GM18502 (cell line): ENCODE results near the gene RNF215.

Source experiments
- ATAC-seq: cut with Tn5 transposase; IDR thresholded peaks from one replicate; pipeline ENCODE4 v1.9.1; 2021; ENCODE audit warnings: mild to moderate bottlenecking; ENCODE audit not compliant: unreplicated experiment, poor library complexity

Gene RNF215

GRCh38 chr22:30386960-30387827 is at the start of gene RNF215:
TSS of gene RNF215 (minus strand) at chr22:30387411. CDS start at chr22:30387313, 98 bp downstream.
- ATAC-seq, result peak; percentile 79

GRCh38 chr22:30436196-30436595 is 49.0 kb upstream of the RNF215 start:
- no peak for ATAC-seq

DNA sequence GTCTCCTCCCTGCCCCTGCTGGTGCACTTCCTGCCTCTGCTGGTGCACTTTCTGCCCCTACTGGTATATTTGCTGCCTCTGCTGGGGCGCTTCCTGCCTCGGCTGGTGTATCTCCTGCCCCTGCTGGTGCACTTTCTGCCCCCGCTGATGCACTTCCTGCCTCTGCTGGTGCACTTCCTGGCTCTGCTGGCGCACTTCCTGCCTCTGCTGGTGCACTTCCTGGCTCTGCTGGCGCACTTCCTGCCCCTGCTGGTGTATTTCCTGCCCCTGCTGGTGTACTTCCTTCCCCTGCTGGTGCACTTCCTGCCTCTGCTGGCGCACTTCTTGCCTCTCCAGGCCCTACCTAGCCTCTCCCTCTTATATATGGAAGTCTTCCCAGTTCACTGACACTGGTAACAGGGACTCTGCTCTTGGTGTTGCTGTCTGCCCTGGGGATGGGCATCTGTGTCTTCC is 48.5 kb upstream of the RNF215 start:
- ATAC-seq, result no peak

- ATAC-seq, result no peak
Observed at GRCh38 chr22:30434843-30435242, 47.6 kb upstream of the RNF215 start.

DNA sequence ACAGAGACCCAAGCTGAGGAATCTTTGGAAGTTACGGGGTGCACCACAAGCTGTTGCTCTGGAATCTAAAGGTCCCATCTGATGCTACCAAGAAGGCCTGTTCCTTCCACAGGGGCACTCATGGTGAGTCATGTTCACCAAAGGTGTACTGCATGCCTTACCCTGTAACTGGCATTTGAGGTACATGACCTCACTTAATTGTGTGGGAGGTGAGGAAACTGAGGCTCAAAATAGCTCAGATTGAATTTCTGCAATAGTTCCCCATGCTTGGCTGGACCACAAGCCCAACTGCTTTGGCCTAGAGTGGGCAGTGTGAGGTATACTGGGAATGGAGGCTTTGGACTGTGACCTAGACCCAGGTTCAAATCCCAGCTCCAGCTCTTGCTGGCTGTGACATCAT is 46.6 kb upstream of the RNF215 start:
- no peak for ATAC-seq

GRCh38 chr22:30433227-30433626 is 46.0 kb upstream of the RNF215 start:
- ATAC-seq, result no peak

DNA sequence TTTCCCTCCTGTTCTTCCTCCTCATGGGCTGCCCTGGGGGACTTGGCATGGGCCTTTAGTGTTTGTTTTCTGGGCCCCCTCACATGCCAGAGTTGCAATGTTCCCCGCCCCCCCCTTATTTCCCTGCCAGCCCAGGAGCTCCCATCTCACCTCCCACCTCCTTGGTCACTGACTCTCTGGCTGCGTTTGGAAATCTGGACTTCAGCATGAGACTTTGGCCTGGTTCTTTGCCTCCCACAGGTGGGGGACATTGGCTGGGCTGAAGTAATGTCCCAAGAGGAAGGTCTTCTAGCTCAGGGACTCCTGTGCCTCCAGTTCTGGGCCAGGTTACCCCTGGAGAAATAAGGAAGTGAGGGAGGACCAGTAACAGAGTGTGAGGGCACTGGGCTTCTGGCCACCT is 45.3 kb upstream of the RNF215 start:
- no peak for ATAC-seq

DNA sequence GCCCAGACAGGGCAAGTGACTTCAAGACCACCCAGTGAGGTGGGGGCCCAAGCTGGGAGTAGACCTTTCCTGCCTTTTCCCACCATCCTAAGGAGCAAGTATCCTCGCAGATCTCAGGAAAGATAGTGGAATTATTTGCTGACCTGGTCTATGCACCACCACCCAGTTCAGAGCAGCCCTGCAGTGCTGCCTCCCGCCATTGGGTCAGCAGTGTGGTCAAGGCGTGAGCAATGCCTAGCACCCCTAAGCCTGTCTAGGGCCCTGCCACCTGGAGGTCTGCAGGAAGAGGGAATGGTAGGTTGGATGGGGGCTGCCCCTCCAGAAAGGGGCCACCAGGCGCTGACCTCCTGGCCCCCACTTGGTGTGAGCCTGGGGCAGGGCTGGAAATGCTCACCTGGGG is 44.9 kb upstream of the RNF215 start:
- no peak for ATAC-seq

GRCh38 chr22:30430933-30431332 is 43.7 kb upstream of the RNF215 start:
- ATAC-seq, result no peak

DNA sequence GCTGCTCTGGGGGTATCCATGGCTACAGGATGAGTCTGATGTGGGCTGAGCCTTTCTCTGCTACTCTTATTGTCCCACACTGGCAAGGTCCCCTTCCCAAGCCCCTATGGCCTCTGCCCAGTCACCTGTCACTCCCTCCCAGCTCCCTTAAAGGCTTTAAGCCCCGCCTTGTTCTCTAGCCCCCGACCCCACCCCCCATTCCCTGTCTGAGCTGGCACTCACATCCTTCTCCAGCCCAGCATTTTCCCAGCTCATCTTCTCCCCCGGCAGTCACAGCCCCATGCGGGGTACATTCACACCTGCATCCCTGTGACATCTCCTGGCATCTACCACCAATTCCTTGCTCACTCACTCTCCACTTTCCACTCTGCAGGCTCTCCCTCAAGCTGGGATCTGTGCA is 42.7 kb upstream of the RNF215 start:
- ATAC-seq, result no peak

GRCh38 chr22:30427871-30428270 is 40.7 kb upstream of the RNF215 start:
- ATAC-seq, result no peak

DNA sequence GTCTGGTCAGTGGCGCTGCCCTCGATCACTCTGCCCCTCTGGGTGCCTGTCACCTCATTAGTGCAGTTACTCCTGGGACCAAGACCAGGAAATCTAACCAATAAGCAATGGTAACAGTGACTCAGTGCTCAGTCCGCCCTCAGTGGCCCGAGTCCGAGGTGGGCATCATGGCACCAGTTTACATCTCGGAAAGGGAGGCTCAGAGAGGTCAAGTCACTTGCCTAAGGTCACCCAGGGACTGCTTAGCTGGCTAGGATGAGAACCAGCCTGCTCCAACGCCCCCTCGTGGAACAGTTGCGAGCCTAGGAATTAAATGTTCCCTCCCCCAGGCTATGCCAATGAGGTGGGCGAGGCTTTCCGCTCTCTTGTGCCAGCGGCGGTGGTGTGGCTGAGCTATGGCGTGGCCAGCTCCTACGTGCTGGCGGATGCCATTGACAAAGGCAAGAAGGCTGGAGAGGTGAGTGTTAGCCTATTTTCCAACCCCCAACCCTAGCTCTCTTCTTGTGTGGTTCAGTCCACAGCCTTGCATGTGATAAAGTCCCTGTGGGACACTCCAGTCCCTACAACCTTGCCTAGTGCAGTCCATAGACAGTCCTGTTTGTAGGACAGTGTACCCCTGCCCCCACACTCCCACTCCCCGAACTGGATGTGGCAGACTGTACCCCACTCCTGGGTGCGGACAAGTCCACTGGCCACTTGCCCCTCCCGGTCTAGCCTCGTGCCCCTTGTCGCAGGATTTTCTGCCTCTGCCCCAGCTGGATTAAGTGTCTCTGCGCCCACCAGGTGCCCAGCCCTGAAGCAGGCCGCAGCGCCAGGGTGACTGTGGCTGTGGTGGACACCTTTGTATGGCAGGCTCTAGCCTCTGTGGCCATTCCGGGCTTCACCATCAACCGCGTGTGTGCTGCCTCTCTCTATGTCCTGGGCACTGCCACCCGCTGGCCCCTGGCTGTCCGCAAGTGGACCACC is 39.5 kb upstream of the RNF215 start:
- ATAC-seq, result no peak

GRCh38 chr22:30425616-30426387 is 38.6 kb upstream of the RNF215 start, which contains the start of gene MTFP1:
TSS of gene MTFP1 (plus strand) at chr22:30425768. CDS start at chr22:30425880, 112 bp downstream.
- no peak for ATAC-seq

- ATAC-seq, result no peak
Observed at GRCh38 chr22:30425327-30425615, 38.1 kb upstream of the RNF215 start.

DNA sequence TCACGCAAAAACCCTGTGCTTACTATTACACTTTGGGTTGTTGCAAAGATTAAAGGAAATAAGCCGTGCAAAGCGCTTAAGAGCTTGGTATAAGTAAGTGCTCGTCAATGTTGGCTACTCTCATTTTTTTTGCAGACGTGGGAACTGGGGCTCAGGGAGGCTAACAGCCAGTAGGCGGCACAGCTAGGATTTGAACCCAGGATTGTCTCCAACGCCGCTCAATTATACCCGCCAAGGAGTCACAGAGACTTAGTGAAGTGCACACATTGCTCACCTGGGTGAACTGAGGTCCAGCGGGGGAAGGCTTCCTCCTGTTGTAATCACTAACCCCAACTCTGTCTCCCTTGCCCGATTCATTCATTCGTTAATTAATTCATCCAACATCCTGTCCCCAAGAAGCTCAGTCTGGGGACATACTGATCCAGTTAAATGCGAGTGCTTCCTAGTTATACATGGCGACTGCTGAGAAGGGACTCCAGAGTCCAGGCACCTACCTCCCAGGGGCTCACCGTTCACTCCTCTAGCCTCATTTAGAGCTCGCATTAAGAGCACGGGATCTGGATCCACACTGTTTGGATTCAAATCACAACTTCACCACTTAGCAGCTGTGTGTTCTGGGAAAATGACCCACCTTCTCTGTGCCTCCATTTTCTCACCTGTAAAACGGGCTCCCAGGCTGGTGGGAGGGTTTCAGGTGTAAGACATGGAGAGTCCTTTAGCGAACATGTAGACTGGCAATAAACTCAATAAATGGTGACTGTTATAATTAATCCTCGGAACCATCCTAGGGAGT is 37.5 kb upstream of the RNF215 start:
- no peak for ATAC-seq

- peak; percentile 85 for ATAC-seq
Observed at GRCh38 chr22:30423959-30424533, 36.8 kb upstream of the RNF215 start.

DNA sequence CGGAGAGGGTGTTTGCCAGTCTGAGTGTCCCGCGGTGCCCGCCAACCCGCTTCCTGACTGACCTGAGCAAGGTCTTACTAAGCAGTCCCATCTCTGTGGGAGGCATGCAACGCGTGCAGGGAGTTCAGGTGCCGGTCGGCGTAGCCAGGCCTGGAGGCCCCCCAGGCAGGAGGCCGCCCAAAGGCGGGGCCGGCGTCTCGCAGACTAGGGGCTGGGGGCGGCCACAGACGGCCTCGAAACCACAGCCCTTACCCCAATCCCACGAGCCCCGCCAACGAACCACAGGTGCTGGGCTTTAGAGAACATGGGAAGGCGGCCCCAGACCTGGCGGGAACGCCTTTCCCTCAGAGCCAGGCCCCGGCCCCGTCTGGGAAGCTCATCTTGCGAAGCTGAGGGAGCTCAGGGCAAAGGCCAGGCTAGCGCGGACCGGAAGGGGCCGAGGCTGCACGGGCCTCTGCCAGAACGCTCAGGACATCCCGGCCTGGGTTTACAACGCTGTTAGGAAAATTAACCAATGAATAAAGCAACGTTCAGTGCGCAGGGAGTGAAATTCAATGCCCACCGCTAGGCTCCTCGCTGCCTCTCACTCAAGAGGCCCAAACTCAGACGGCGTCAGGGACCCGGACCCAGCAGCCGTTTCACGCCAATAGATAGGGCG is 36.2 kb upstream of the RNF215 start:
- ATAC-seq, result peak; percentile 27

GRCh38 chr22:30422481-30423300 is 35.5 kb upstream of the RNF215 start:
- ATAC-seq, result no peak
